SK-N-MC (cell line): ENCODE data around the gene MASP2.

Source experiments
- EZH2 ChIP-seq: fragments of 200-600 bp; sonication (generic); IDR thresholded peaks from one replicate; pipeline ENCODE4 v1.6.1; 2017; ENCODE audit warnings: antibody characterized with exemption
- FOXP2 ChIP-seq: optimal IDR thresholded peaks from 2 replicates; pipeline ENCODE3; 2011; ENCODE audit warnings: mild to moderate bottlenecking, moderate library complexity; ENCODE audit not compliant: insufficient read depth; ENCODE audit errors: extremely low read length, control extremely low read depth
- POLR2AphosphoS5 ChIP-seq: IDR thresholded peaks from 2 replicates; pipeline ENCODE4 v1.6.1; 2012; ENCODE audit warnings: mild to moderate bottlenecking, low read depth, low read length, borderline replicate concordance

DNA sequence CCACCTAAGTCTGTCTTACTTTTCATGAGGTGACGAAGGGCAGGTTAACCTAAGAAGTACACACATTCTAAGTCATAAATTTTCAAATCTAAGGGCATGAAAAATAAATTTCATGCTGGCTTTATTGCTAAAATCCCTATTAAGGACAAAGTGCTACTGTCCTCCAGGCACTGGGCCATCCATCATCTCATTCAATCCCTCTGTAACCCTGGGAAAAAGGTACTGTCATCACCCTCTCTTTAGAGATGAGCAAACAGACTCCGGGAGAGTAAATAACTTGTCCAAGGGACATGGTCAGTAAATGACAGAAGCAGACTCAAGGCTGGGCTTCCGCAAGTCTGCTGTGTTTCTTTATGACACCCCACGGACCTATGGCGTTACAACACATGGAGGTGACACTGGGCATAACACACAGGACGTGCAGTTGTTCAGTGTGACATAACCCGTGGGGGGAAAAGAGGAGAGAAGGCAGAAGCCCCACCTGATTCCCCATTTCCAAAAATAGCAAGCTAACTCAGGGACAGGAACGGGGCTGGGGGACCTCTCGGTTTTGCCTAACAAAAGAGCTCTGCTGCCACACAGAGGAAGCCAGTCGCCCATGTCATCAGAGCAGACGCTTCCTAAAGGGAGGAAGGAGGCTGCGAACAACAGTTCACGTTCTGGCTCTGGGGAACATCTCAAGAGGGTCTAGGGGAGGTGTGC lies 25.3 kb upstream of the MASP2 start:
- TF ChIP-seq POLR2AphosphoS5: no peak
- no peak for TF ChIP-seq FOXP2
- no peak for TF ChIP-seq EZH2
